Activated CD8-positive, alpha-beta T cell treated with anti-CD3 and anti-CD28 coated beads for 36 hours (primary cell): Measurements from ENCODE around the gene APOO. TPM values are rescaled to one million over a fixed set of nuclear protein-coding genes. Genes with fewer than 3 reads are reported as not detected.

Experiments
- ATAC-seq: fragments of 200-7000 bp; cut with Tn5 transposase; one replicate; pipeline ENCODE4 v1.10.0; 2021; ENCODE audit warnings: mild to moderate bottlenecking, moderate library complexity
- CTCF ChIA-PET: fragments of 350-600 bp; sonication (Branson Sonifier 250); formaldehyde crosslinking; loops from one replicate; lab custom pipeline; 2021; ENCODE audit warnings: antibody characterized with exemption; lab: Charles Lee
- POLR2A ChIA-PET: fragments of 350-600 bp; sonication (Branson Sonifier 250); formaldehyde crosslinking; loops from one replicate; lab custom pipeline; 2021; ENCODE audit warnings: antibody characterized with exemption; lab: Charles Lee
- DNase-seq: peaks from one replicate; pipeline ENCODE4 v3.0.0-alpha.2; 2020
- H3K27ac Mint-ChIP-seq: one replicate; pipeline ENCODE4 v1.8.0; 2021; ENCODE audit warnings: mild to moderate bottlenecking, mixed read lengths
- H3K27me3 Mint-ChIP-seq: one replicate; pipeline ENCODE4 v1.8.0; 2021; ENCODE audit warnings: mixed read lengths
- H3K36me3 Mint-ChIP-seq: one replicate; pipeline ENCODE4 v1.8.0; 2021; ENCODE audit warnings: low read depth, mixed read lengths
- H3K4me1 Mint-ChIP-seq: one replicate; pipeline ENCODE4 v1.8.0; 2021; ENCODE audit warnings: low read depth, mixed read lengths
- H3K4me3 Mint-ChIP-seq: one replicate; pipeline ENCODE4 v1.8.0; 2021; ENCODE audit warnings: mild to moderate bottlenecking, moderate library complexity, mixed read lengths
- H3K9me3 Mint-ChIP-seq: one replicate; pipeline ENCODE4 v1.8.0; 2021; ENCODE audit warnings: mixed read lengths
- intact Hi-C: fragments of 100-400 bp; cut with micrococcal nuclease; formaldehyde crosslinking; loops from one replicate; pipeline ENCODE4 v1.10.0; 2022
- total RNA-seq, 2 experiments: library from RNA; stranded (reverse); gene quantifications; one replicate each; pipeline ENCODE4 v1.2.3, GENCODE V29; 2021
- TF ChIP-seq, protein P1 (sequence below): fragments of 200-600 bp; IDR thresholded peaks from one replicate; pipeline ENCODE4 v1.8.0; 2022; ENCODE audit warnings: antibody characterized with exemption, mild to moderate bottlenecking

Gene APOO
- total RNA-seq, 2 experiments from 2014 or later: 34.1 to 35.7 TPM

GRCh38 chrX:23816179-23816578, 91.6 kb downstream of the APOO start:
- TF ChIP-seq, protein P1, sequence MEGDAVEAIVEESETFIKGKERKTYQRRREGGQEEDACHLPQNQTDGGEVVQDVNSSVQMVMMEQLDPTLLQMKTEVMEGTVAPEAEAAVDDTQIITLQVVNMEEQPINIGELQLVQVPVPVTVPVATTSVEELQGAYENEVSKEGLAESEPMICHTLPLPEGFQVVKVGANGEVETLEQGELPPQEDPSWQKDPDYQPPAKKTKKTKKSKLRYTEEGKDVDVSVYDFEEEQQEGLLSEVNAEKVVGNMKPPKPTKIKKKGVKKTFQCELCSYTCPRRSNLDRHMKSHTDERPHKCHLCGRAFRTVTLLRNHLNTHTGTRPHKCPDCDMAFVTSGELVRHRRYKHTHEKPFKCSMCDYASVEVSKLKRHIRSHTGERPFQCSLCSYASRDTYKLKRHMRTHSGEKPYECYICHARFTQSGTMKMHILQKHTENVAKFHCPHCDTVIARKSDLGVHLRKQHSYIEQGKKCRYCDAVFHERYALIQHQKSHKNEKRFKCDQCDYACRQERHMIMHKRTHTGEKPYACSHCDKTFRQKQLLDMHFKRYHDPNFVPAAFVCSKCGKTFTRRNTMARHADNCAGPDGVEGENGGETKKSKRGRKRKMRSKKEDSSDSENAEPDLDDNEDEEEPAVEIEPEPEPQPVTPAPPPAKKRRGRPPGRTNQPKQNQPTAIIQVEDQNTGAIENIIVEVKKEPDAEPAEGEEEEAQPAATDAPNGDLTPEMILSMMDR: no peak
- Mint-ChIP-seq H3K9me3 (no peaks in the 10 kb centered on the region), H3K27me3 (peaks cover 3% of the 10 kb centered on the region), H3K27ac (no peak overlapping the region), H3K4me3 (no peak overlapping the region), H3K36me3 (no peaks in the 10 kb centered on the region), H3K4me1 (peaks cover 4% of the 10 kb centered on the region)
- intact Hi-C loops: no loop called here
- ChIA-PET POLR2A (no interaction called here), CTCF (no interaction called here)
- ATAC-seq (no peak), DNase-seq (no peak)

DNA sequence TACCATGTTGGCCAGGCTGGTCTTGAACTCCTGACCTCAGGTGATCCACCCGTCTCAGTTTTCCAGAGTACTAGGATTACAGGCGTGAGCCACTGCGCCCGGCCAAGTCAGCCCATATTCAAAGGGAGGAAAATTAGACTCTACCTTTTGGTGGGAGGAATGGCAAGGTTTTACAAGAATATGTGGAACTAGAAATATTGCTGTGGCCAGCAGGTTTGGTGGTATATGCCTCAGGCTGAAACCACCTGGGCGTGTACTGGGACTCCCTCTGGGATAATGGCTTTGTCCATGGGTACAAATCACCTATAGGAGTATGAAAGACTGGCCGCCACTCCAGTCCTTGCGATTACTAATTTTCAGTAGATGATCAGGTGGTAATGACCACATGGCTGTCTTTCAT, 92.4 kb downstream of the APOO start:
- no peak overlapping the region for H3K27ac Mint-ChIP-seq

DNA sequence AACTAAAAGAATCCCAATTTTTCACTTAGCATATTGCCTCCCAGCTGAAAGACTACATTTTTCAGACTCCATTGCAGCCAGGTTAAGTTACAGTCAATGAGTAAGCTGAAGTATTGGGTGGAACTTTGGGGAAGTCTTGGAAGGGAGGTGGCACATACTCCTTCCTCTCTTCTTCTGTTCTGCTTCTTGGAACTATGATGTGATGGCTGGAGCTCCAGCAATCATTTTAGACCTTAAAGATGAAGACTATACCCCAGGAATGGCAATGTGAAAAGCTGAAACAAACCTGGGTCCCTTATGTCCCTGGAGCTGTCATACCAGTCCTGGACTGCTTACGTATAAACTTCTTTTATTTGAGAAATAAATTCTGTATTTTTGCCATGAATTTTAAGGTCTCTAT, 93.9 kb downstream of the APOO start:
- POLR2A ChIA-PET: interaction anchor here (0.6 kb wide), 1 partner anchor 42 kb away, joined by 3 read pairs; no protein-coding TSS in a partner anchor
- H3K4me3 Mint-ChIP-seq: no peak overlapping the region

More for the DNA sequence above, 92.4 kb downstream of the APOO start:
- H3K4me3 Mint-ChIP-seq: no peak overlapping the region
- ATAC-seq (no peak), DNase-seq (no peak)
- H3K4me1 Mint-ChIP-seq: peaks cover 8% of the 10 kb centered on the region
- no peaks in the 10 kb centered on the region for H3K36me3 Mint-ChIP-seq
- TF ChIP-seq, protein P1: no peak
- ChIA-PET POLR2A (no interaction called here), CTCF (no interaction called here)
- intact Hi-C loops: no loop called here
- H3K9me3 Mint-ChIP-seq: no peaks in the 10 kb centered on the region
- peaks cover 6% of the 10 kb centered on the region for H3K27me3 Mint-ChIP-seq

DNA sequence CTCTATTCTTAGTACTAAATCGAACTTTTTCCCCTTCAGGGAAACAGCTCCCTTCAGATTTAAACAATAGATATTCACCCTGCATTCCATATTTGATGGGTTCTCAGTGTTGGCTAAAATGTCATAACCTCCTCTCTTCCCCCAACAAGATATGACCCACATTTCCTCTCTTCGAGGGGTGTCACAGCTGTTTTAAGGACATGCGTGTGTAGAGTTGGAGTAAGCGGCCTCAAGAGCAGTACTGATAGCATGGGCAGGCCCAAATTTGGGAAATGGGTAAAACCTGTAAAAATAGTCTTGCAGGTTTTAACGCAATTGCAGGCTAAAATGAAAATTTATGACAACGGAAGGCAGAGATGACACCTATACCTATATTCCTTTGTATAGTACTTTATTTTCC, 96.1 kb downstream of the APOO start:
- H3K4me1 Mint-ChIP-seq: peaks cover 5% of the 10 kb centered on the region
- ChIA-PET CTCF (no interaction called here), POLR2A (no interaction called here)
- intact Hi-C loops: no loop called here
- H3K27ac Mint-ChIP-seq: no peak overlapping the region
- H3K4me3 Mint-ChIP-seq: no peak overlapping the region
- no peak for DNase-seq
- TF ChIP-seq, protein P1: no peak
- no peak for ATAC-seq
- no peaks in the 10 kb centered on the region for H3K9me3 Mint-ChIP-seq
- no peaks in the 10 kb centered on the region for H3K36me3 Mint-ChIP-seq
- peaks cover 6% of the 10 kb centered on the region for H3K27me3 Mint-ChIP-seq

More for the DNA sequence above, 93.9 kb downstream of the APOO start:
- CTCF ChIA-PET: no interaction called here
- peaks cover 6% of the 10 kb centered on the region for H3K27me3 Mint-ChIP-seq
- no peak overlapping the region for H3K27ac Mint-ChIP-seq
- TF ChIP-seq, protein P1: no peak
- H3K9me3 Mint-ChIP-seq: no peaks in the 10 kb centered on the region
- intact Hi-C loops: no loop called here
- ATAC-seq (no peak), DNase-seq (no peak)
- H3K36me3 Mint-ChIP-seq: no peaks in the 10 kb centered on the region
- H3K4me1 Mint-ChIP-seq: peaks cover 8% of the 10 kb centered on the region

GRCh38 chrX:23811108-23811651, 96.6 kb downstream of the APOO start:
- Mint-ChIP-seq H3K9me3 (no peaks in the 10 kb centered on the region), H3K36me3 (no peaks in the 10 kb centered on the region), H3K4me1 (peaks cover 5% of the 10 kb centered on the region), H3K4me3 (no peak overlapping the region), H3K27me3 (peaks cover 6% of the 10 kb centered on the region), H3K27ac (no peak overlapping the region)
- TF ChIP-seq, protein P1: no peak
- ChIA-PET POLR2A (no interaction called here), CTCF (no interaction called here)
- ATAC-seq: no peak
- no peak for DNase-seq
- intact Hi-C loops: no loop called here
